IMR-90 (cell line): ENCODE results near the gene CRY2. TPM values are rescaled to one million over a fixed set of nuclear protein-coding genes. Genes with fewer than 3 reads are reported as not detected.

Experiments used
- ATAC-seq: fragments of 200-7000 bp; cut with Tn5 transposase; 2 replicates; pipeline ENCODE4 v1.9.1; 2020; ENCODE audit warnings: low read depth, mild to moderate bottlenecking, moderate library complexity
- BruUV-seq: library from RNA; stranded (reverse); fragments of 400-500 nt; replicated peaks from 2 replicates; lab custom pipeline; 2021; lab: Mats Ljungman, UMichigan
- CTCF ChIA-PET: fragments of 300-600 bp; formaldehyde crosslinking; extraction: SDS; loops from one replicate; lab custom pipeline; 2021; ENCODE audit warnings: antibody characterized with exemption; lab: Yijun Ruan, JAX
- POLR2A ChIA-PET: fragments of 300-600 bp; sonication (Branson Sonifier 250); formaldehyde crosslinking; loops from one replicate; lab custom pipeline; 2022; ENCODE audit warnings: antibody characterized with exemption; ENCODE audit not compliant: unreplicated experiment; lab: Charles Lee
- DNase-seq: peaks from one replicate; pipeline ENCODE4 v3.0.0; 2013
- H2AFZ ChIP-seq: replicated peaks from 2 replicates; pipeline ENCODE3; 2013; ENCODE audit warnings: low read length, mild to moderate bottlenecking; ENCODE audit not compliant: poor library complexity
- H2AK5ac ChIP-seq: 2 replicates; pipeline ENCODE4 v1.6.1; 2013; ENCODE audit warnings: low read depth, low read length, inconsistent platforms
- H2AK9ac ChIP-seq: replicated peaks from 2 replicates; pipeline ENCODE3; 2013; ENCODE audit warnings: mild to moderate bottlenecking, low read depth, low read length, moderate library complexity; ENCODE audit not compliant: poor library complexity
- H2BK120ac ChIP-seq: 2 replicates; pipeline ENCODE4 v1.6.1; 2013; ENCODE audit warnings: low read depth, low read length, inconsistent platforms
- H2BK15ac ChIP-seq: 3 replicates; pipeline ENCODE4 v1.6.1; 2013; ENCODE audit warnings: low read depth, low read length, inconsistent platforms
- H2BK20ac ChIP-seq: 2 replicates; pipeline ENCODE4 v1.6.1; 2013; ENCODE audit warnings: low read depth, mild to moderate bottlenecking, inconsistent platforms, low read length, moderate library complexity
- H2BK5ac ChIP-seq: 2 replicates; pipeline ENCODE4 v1.6.1; 2013; ENCODE audit warnings: mild to moderate bottlenecking, low read depth, low read length, inconsistent platforms; ENCODE audit not compliant: poor library complexity, severe bottlenecking
- H3K14ac ChIP-seq: replicated peaks from 2 replicates; pipeline ENCODE4 v1.6.1; 2013; ENCODE audit warnings: low read depth, low read length, inconsistent platforms
- H3K18ac ChIP-seq: 2 replicates; pipeline ENCODE4 v1.6.1; 2013; ENCODE audit warnings: low read depth, low read length, control low read depth
- H3K23ac ChIP-seq: 2 replicates; pipeline ENCODE4 v1.6.1; 2013; ENCODE audit warnings: low read depth, low read length, inconsistent platforms
- H3K27ac ChIP-seq: 2 replicates; pipeline ENCODE4 v1.5.1; 2013; ENCODE audit warnings: mild to moderate bottlenecking, control low read depth, low read length; ENCODE audit not compliant: insufficient read depth
- H3K27me3 ChIP-seq: 2 replicates; pipeline ENCODE4 v1.6.1; 2013; ENCODE audit warnings: low read length; ENCODE audit not compliant: control insufficient read depth, insufficient read depth
- H3K36me3 ChIP-seq: 2 replicates; pipeline ENCODE4 v1.6.1; 2013; ENCODE audit warnings: low read length, mixed read lengths; ENCODE audit not compliant: control insufficient read depth, insufficient read depth
- H3K4ac ChIP-seq: 2 replicates; pipeline ENCODE4 v1.6.1; 2013; ENCODE audit warnings: low read depth, low read length, inconsistent platforms
- H3K4me1 ChIP-seq: 2 replicates; pipeline ENCODE4 v1.6.1; 2013; ENCODE audit warnings: low read length, mixed read lengths; ENCODE audit not compliant: control insufficient read depth, insufficient read depth
- H3K4me2 ChIP-seq: 2 replicates; pipeline ENCODE4 v1.6.1; 2013; ENCODE audit warnings: low read depth, mild to moderate bottlenecking, control low read depth, low read length, moderate library complexity
- H3K4me3 ChIP-seq: 2 replicates; pipeline ENCODE4 v1.5.1; 2013; ENCODE audit warnings: low read depth, mild to moderate bottlenecking, control low read depth, low read length, moderate library complexity; ENCODE audit not compliant: insufficient read depth
- H3K56ac ChIP-seq: 2 replicates; pipeline ENCODE4 v1.6.1; 2013; ENCODE audit warnings: low read length, inconsistent platforms; ENCODE audit not compliant: insufficient read depth; ENCODE audit errors: extremely low read depth
- H3K79me1 ChIP-seq, 2 experiments: 2 replicates each; pipeline ENCODE4 v1.6.1; 2013; ENCODE audit warnings: low read length in 2 of 2, inconsistent platforms in 1 of 2, low read depth in 1 of 2
- H3K9ac ChIP-seq: 2 replicates; pipeline ENCODE4 v1.6.1; 2013; ENCODE audit warnings: low read depth, low read length, control low read depth
- H3K9me1 ChIP-seq: 2 replicates; pipeline ENCODE4 v1.6.1; 2013; ENCODE audit warnings: low read length, inconsistent platforms; ENCODE audit not compliant: insufficient read depth
- H3K9me3 ChIP-seq: 2 replicates; pipeline ENCODE4 v1.6.1; 2013; ENCODE audit warnings: low read length; ENCODE audit not compliant: control insufficient read depth, insufficient read depth
- H4K20me1 ChIP-seq: 2 replicates; pipeline ENCODE4 v1.6.1; 2013; ENCODE audit warnings: low read length, inconsistent platforms; ENCODE audit not compliant: insufficient read depth
- H4K5ac ChIP-seq: 2 replicates; pipeline ENCODE4 v1.6.1; 2013; ENCODE audit warnings: mild to moderate bottlenecking, low read depth, low read length, control low read depth
- H4K8ac ChIP-seq, 2 experiments: 2 replicates each; pipeline ENCODE4 v1.6.1; 2013; ENCODE audit warnings: low read depth in 2 of 2, low read length in 2 of 2, control low read depth in 1 of 2, inconsistent platforms in 1 of 2
- H4K91ac ChIP-seq: 2 replicates; pipeline ENCODE4 v1.6.1; 2013; ENCODE audit warnings: low read depth, low read length, inconsistent platforms; ENCODE audit not compliant: insufficient read depth
- MAZ ChIP-seq: IDR thresholded peaks from 2 replicates; pipeline ENCODE4 v1.6.1; 2012; ENCODE audit warnings: low read depth, mild to moderate bottlenecking, low read length, improper control_type of control experiment, moderate library complexity, borderline replicate concordance
- WGBS, 2 experiments: methylation state at CpG; one replicate each; pipeline versions ENCODE4 v1.1.5 to v1.1.7; 2013; ENCODE audit warnings: missing lambda C conversion rate in 2 of 2; ENCODE audit not compliant: insufficient read length in 1 of 2; ENCODE audit errors: extremely low coverage in 2 of 2; 5-methylcytosine and 5-hydroxymethylcytosine counted together
- dilution Hi-C: fragments of 300-500 bp; cut with HindIII; formaldehyde crosslinking; loops from one replicate; pipeline ENCODE4 v1.14.3; 2018; ENCODE audit warnings: low sequenced_read_pairs; ENCODE audit not compliant: unreplicated experiment
- in situ Hi-C: fragments of 300-500 bp; cut with MboI; formaldehyde crosslinking; loops from 3 replicates; pipeline ENCODE4 v1.14.3; 2019; ENCODE audit warnings: low sequenced_read_pairs, inconsistent platforms, mixed read lengths
- intact Hi-C: fragments of 100-400 bp; cut with micrococcal nuclease; formaldehyde crosslinking; loops from 2 replicates; pipeline ENCODE4 v1.10.0; 2022
- polyA plus RNA-seq, 3 experiments: library from polyadenylated mRNA; depleted of rRNA; stranded (reverse); fragments of >200 nt; gene quantifications; 2 replicates each; pipeline ENCODE4 v1.2.3, GENCODE V29; 2012; ENCODE audit warnings: low replicate concordance in 1 of 3
- total RNA-seq: library from RNA; depleted of rRNA; stranded (reverse); fragments of >200 nt; gene quantifications from 2 replicates; pipeline ENCODE4 v1.2.3, GENCODE V29; 2012
- TF ChIP-seq, protein P1 (sequence below): fragments of 150-350 bp; IDR thresholded peaks from 2 replicates; pipeline ENCODE4 v1.6.1; 2017; ENCODE audit warnings: mild to moderate bottlenecking, antibody characterized with exemption, low read length, low read depth

Gene CRY2
- total and polyA plus RNA-seq, 2 of the 4 experiments (the other 2 are of a cell fraction): 12.2 to 13.1 TPM

DNA sequence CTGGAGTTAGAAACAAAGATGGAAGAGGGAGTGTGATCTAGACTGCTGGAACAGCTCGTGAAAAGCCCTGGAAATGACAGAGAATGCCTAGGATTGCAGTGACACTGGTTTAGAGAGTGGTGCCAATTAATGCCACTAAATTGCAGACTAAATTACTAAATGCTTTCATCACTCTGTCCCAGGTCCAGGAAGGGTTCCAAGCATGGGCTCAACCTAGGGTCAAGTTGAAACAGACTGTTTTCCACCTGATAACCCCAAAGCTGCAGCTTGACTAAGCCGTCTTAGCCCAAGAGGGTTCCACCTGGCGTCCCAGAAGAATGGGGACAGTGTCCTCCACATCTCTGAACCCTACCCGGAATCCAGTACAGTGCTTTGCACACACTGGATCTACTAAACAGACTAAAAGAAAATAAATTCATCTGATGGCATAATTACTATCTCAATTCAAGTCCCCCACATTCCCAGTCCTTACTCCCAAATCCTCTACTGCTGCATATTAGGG lies 1.1 kb upstream of the CRY2 start:
- Histone ChIP-seq H4K20me1 (peaks cover 22% of the 10 kb centered on the region), H3K23ac (no peak overlapping the region), H3K79me1 (peaks cover 9 to 34% of the 10 kb centered on the region in 2 experiments), H3K56ac (no peak overlapping the region), H3K9me1 (peaks cover 10% of the 10 kb centered on the region), H2AK9ac (no peak overlapping the region), H3K27ac (no peak overlapping the region), H3K36me3 (no peaks in the 10 kb centered on the region), H2AK5ac (no peak overlapping the region), H4K8ac (no peak overlapping the region), H3K14ac (no peak overlapping the region), H3K4me2 (no peak overlapping the region), H3K9me3 (no peaks in the 10 kb centered on the region), H3K4ac (no peak overlapping the region), H2BK20ac (no peak overlapping the region), H3K4me3 (no peak overlapping the region), H3K27me3 (peaks cover 2% of the 10 kb centered on the region), H3K9ac (no peak overlapping the region), H4K91ac (no peak overlapping the region), H2BK120ac (no peak overlapping the region), H2BK5ac (no peak overlapping the region), H2AFZ (no peak overlapping the region), H3K4me1 (peaks cover 8% of the 10 kb centered on the region), H2BK15ac (no peak overlapping the region), H4K5ac (no peak overlapping the region), H3K18ac (no peak overlapping the region)
- TF ChIP-seq MAZ: no peak
- TF ChIP-seq, protein P1, sequence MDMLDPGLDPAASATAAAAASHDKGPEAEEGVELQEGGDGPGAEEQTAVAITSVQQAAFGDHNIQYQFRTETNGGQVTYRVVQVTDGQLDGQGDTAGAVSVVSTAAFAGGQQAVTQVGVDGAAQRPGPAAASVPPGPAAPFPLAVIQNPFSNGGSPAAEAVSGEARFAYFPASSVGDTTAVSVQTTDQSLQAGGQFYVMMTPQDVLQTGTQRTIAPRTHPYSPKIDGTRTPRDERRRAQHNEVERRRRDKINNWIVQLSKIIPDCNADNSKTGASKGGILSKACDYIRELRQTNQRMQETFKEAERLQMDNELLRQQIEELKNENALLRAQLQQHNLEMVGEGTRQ: no peak
- ATAC-seq (no peak), DNase-seq (no peak)
- no TSS peak for BruUV-seq
- in situ Hi-C loops (no loop called here), intact Hi-C loops (loop anchor here (10.0 kb wide), 1 partner anchor 159 kb away; no protein-coding TSS in a partner anchor), dilution Hi-C loops (no loop called here)
- CTCF ChIA-PET: interaction anchor here (1.4 kb wide), 1 partner anchor 15 kb away, joined by 3 read pairs; no protein-coding TSS in a partner anchor
- no CpG with 5 or more reads among the region's 4 CpGs for WGBS, 2 experiments
- POLR2A ChIA-PET: no interaction called here
